HG02610 (cell line): Measurements from ENCODE around the gene MON1A.
"Not testable (repeated sequence)": the region's sequence is repeated elsewhere in the genome, so short reads cannot be mapped to it uniquely, and the experiment has no call there.

ENCODE experiments used
- ATAC-seq: cut with Tn5 transposase; IDR thresholded peaks from one replicate; pipeline ENCODE4 v1.9.1; 2021; ENCODE audit warnings: mild to moderate bottlenecking, moderate library complexity; ENCODE audit not compliant: unreplicated experiment

The MON1A gene

DNA sequence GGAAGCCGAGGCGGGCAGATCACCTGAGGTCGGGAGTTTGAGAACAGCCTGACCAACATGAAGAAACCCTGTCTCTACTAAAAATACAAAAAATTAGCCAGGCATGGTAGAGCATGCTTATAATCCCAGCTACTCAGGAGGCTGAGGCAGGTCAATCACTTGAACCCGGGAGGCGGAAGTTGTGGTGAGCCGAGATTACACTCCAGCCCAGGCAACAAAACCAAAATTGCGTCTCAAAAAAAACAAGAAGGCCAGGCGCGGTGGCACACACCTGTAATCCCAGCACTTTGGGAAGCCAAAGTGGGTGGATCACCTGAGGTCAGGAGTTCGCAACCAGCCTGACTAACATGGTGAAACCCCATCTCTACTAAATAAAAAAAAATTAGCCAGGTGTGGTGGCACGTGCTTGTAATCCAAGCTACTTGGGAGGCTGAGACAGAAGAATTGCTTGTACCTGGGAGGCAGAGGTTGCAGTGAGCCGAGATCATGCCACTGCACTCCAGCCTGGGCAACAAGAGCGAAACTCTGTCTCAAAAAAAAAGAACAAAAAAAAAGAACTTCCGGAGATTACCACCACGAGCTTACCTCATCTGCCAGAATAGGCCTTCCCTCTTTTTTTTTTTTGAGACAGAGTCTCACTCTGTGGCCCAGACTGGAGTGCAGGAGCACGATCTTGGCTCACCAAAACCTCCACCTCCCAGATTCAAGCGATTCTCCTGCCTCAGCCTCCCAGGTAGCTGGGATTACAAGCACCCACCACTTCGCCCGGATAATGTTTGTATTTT, 11.6 kb downstream of the MON1A start:
- ATAC-seq: not testable (repeated sequence)

GRCh38 chr3:49916686-49917085, 12.9 kb downstream of the MON1A start:
- ATAC-seq: no peak

DNA sequence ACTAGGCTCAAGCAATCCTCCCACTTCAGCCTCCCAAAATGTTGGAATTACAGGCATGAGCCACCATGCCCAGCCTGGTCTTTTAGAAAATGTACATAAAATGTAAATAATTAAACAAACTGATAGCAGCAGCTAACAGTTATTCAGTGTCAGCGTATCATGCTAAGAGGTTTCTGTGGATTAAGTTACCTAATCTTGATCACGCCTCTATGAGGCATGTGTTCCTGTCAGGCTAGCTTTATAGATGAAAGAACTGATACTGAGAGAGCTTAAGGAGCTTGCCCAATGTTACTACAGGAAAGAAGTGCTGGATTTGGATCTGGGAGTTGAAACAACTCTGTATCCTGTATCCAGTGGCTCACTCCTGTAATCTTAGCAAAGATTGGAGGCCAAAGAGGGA, 14.7 kb downstream of the MON1A start:
- no peak for ATAC-seq

- no peak for ATAC-seq
These were observed 16.7 kb downstream of the MON1A start for GRCh38 chr3:49912881-49913281.

- ATAC-seq: no peak
These were observed 18.0 kb downstream of the MON1A start for GRCh38 chr3:49911611-49912010.

- ATAC-seq: no peak
These were observed 18.5 kb downstream of the MON1A start for GRCh38 chr3:49911124-49911420.

DNA sequence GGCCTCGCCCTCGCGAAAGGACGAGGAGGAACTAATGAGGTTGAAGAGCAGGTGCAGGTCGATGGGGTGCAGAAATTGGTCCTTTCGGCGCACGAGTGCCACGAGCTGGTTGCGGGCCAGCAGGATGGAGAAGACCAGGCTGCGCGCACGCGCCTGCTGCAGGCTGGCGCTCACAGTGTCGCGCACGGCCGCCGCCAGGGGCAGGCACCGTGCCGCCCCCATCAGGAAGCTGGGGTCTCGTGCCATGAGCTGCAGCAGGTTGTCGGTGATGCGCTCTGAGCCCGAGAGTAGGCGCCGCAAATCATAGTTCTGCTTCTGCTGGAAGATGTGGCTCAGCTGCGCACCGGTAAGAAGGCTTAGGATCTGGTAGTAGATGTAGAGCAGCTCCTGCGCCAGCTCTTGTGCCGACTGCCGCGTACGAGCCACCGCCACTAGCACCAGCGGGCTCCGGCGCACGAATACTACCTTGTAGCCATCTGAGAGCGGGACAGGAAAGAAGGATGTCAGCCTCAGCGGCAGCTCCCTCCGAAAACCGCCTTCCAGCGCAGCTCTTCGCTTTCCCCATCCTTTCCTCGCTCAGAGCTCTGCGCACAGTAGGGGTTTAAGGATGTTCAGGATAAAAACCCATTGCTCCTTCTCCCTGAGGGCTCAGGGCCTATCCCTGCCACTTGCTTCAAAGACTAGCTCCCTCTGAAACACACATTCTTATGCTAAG, 19.0 kb downstream of the MON1A start:
- no peak for ATAC-seq

GRCh38 chr3:49908373-49909199, 21.0 kb downstream of the MON1A start:
- ATAC-seq: no peak

DNA sequence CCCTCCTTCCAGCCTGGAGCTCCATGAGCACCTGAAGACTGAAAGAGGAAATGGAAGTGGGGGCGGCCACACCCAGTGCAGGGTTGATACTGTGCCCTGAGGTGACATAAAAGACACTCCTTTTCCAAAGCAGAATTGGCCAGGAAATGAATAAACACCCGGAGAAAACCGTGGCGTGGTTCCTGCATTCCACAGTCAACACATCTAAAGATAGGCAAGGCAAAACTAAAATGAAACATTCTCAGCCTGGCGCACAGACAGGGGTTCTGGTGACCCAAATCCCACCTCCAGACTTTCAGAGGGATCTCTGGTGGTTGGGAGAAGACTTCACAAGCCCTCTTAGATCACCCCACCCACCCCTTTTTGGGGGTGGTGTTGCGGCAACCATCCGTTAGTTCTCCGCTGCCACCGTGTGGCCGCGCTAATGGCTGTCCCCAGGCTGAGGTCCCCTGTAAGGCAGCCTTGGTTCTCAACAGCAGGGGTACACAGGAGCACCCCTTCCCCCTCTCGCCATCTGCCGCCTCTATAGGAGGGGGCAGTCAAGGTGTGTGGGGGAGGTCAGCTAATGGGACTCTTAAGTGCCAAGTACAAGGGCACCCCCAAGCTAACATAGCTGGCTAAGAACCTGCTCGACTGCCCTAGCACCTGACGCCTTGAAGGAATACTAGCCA, 23.4 kb downstream of the MON1A start:
- no peak for ATAC-seq

GRCh38 chr3:49904448-49904847, 25.2 kb downstream of the MON1A start:
- not testable (repeated sequence) for ATAC-seq

GRCh38 chr3:49903451-49904424, 25.9 kb downstream of the MON1A start, which contains the start of gene MST1R:
Gene MST1R, minus strand, starts transcription at chr3:49903873. Its CDS starts 264 bp downstream, at chr3:49903609.
- ATAC-seq: no peak

DNA sequence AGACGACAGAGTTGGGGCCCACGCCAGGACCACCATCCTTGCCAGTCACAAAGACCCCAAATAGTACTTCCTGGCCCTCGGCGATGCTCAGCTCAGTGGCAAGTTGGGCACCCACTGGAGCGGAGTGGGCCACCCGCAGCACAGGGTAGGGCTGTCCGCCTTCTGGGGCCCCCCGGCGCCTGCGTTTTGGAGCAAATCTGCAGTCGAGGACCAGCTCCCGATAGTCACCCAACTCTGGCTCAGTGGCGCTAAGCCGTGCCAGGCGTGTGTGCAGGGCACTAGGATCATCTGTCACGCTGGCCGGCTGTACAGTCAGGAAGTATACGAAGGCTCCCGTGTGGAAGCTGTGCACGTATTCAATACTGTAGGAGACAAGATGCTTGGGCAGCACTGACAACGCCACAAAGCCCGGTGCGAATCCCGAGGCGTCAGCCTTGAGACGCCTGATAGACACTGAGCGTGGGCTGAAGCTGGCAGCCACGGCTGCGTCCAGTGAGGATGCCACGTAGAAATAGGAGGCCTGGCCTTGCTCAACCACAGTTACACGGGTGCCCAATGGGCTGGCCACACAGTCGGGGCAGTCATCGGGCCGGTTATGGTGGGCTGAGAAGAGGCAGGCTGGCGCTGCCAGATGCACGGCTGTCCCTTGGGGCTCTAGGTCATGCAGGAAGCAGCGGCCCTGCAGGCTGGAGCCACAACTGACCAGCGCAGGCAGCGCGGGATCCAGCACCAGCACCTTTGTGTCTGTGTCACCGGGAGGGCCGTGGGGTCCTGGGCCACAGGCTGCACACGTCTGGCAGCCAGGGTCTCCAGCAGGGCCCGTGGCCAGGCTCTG, 26.9 kb downstream of the MON1A start:
- ATAC-seq: no peak

DNA sequence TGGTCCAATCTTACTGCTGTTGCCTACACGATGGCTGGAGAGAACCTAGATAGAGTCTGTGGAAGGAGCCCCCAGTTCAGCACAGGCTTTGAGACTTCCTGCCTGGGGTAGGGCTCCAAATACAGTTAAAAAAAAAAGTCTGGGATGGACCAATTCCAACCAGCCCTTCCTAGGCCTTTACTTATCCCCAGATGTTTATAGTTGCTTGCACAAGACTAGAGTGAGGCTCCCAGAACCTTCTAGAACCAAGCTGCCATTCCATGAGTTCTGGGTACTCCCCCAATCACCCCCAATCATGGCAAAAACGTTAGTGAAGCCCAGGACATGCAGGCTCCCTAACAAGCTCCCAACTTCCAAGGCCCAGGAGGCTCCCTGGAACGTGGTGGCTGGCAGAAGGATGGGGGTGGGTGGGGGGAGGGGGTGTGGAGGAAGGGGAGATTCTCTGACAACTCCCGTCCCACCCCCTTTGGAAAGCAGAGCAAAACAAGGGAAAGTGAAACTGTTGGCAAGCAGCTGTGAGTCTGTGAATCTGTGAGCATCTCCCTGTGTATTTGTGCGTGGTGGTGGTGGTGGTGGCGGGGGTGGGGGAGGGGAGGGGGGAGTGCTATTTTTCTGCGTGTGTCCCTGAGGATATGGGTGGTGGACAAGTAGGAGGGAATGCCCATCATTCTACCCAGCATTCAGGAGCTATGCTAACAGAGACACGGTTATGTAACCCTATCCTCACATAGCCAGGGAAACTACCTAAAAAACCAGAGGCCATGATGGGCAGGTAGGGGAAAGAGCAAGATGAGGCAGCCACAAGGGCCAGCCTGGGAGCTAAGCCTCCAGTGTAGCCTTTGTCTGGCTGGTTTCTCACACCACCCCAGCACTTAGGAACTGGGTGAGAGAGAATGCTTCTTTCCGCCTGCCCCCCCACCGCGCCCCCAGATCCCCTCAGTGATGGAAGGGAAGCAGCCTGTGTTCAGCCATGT, 28.0 kb downstream of the MON1A start:
- no peak for ATAC-seq

DNA sequence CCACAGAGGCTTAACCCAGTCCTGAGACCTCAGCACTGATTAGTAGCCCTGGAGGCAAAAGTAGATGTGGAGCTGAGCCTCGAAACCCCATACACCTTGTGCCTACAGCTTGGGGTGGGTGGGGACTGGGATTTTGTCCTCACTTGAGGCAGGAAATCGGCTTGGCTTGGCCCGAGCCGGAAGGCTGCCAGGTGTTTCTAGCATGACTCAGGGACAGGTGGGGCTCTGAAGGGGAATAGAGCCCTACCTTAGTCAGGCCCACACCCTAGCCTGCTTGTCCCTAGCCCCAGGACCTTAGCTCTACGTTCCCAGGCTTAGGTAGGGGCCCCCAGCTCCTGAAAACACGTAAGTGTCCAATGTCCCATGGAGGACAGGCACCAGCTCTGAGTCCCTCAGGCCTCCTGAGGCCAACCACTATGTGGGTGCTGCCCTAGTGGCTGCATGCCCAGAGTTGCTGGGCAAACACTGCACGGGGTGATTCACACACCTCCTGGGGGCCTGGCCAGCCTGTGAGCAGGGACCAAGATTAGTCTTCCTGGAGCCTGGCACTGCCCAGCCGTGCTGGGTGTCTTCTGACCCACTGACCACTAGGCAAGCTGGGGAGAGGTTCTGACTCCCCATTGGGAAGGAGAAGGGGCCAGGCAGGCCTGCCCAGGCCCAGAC, 29.0 kb downstream of the MON1A start:
- no peak for ATAC-seq

DNA sequence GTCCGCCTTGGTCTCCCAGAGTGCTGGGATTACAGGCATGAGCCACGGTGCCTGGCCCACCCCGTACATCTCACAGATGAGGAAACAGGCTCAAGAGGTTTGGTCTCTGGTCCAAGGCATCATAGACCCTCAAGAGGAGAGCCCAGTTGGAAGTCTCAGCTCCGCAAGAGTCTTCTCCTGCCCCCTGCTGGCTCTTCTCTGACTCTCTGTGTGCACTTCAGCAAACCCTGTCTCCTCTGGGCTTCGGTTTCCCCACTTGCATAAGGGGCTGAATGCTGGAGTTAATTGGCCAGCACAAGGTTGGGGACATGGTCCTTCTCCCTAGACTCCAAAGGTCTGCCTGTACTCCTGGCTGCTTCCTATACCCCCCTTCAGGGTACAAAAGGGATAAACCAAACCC, 29.8 kb downstream of the MON1A start:
- ATAC-seq: no peak

DNA sequence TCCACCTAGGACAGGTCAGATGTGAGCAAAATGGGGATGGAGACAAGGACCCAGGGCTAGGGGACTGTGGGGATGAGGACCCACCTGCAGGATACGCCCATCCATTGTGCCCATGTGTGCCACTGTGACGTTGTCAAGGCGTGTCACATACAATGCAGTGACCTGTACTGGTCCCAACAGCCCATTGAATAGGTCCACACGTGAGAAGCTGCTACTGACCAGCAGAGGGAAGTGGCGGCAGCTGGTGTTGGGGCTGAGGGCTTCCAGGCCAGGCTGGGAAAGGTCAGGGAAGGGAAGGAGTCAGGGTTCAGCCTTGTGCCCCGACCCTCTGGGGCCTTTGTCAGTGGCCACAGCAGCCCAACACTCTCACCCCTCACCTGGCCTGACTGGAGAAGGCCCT, 30.6 kb downstream of the MON1A start:
- no peak for ATAC-seq

DNA sequence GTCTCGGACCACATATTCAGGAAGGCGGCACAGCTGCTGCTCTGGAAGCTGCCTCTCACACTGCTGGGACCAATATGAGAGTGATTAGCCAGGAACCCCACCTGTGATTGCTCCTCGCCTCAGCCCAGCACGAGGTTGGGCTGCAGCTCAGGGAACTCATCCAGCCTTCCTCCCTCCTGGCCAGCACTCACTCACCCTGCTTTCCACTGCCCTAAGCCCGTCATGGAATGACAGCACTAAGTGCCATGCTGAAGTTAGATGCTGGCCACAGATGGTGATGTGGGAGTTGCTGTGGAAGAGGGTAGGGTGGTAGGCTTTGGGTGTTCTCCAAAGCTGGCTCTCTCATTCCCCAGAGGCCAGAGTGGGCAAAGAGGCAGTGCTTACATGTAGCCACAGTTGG, 33.3 kb downstream of the MON1A start:
- ATAC-seq: no peak
